Breast epithelium (tissue), 3 donors: ENCODE data around the gene FRY.

Experiments used
- POLR2A ChIP-seq: fragments of 450-650 bp; IDR thresholded peaks from one replicate; pipeline ENCODE4 v1.6.1; 2016; ENCODE audit warnings: antibody characterized with exemption, mild to moderate bottlenecking, moderate library complexity
- TF ChIP-seq, protein P1 (sequence below), 3 donors: fragments of 450-650 bp; IDR thresholded peaks; one replicate each; pipeline ENCODE4 v1.5.1; 2016 to 2017; ENCODE audit warnings: antibody characterized with exemption in 3 of 3, mild to moderate bottlenecking in 3 of 3, moderate library complexity in 3 of 3

DNA sequence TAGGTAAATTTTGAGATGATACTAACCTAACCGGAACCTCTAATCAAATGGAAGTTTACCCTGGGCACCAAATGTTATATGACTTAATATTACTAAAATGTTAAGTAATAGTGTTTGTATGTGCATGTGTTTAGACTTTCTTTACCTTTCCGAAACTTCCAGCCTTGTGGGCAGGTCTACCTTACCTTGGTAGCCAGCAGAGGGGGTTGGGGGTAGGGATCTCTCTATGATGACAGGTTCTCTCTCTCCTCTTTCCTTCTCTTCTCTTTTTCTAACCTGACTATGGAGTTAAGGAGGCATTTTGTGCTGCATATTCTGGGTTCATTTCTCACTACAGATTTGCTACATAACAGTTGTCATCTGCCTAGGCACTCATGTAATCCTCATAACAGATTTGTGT, 6.8 kb upstream of the FRY start:
- TF ChIP-seq POLR2A: no peak
- TF ChIP-seq, protein P1, sequence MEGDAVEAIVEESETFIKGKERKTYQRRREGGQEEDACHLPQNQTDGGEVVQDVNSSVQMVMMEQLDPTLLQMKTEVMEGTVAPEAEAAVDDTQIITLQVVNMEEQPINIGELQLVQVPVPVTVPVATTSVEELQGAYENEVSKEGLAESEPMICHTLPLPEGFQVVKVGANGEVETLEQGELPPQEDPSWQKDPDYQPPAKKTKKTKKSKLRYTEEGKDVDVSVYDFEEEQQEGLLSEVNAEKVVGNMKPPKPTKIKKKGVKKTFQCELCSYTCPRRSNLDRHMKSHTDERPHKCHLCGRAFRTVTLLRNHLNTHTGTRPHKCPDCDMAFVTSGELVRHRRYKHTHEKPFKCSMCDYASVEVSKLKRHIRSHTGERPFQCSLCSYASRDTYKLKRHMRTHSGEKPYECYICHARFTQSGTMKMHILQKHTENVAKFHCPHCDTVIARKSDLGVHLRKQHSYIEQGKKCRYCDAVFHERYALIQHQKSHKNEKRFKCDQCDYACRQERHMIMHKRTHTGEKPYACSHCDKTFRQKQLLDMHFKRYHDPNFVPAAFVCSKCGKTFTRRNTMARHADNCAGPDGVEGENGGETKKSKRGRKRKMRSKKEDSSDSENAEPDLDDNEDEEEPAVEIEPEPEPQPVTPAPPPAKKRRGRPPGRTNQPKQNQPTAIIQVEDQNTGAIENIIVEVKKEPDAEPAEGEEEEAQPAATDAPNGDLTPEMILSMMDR (IDR thresholded peaks at IDR 0.05): no peak
